22Rv1 (cell line): ENCODE data around the gene MAP3K10.
"Not testable (repeated sequence)": the region's sequence is repeated elsewhere in the genome, so short reads cannot be mapped to it uniquely, and the experiment has no call there.

Experiments used
- CTCF ChIP-seq: fragments of 450-650 bp; IDR thresholded peaks from 2 replicates; pipeline ENCODE4 v1.5.1; 2017; ENCODE audit warnings: mild to moderate bottlenecking
- ZFX ChIP-seq: fragments of 450-650 bp; IDR thresholded peaks from 2 replicates; pipeline ENCODE4 v1.6.1; 2017; ENCODE audit warnings: antibody characterized with exemption, borderline replicate concordance

DNA sequence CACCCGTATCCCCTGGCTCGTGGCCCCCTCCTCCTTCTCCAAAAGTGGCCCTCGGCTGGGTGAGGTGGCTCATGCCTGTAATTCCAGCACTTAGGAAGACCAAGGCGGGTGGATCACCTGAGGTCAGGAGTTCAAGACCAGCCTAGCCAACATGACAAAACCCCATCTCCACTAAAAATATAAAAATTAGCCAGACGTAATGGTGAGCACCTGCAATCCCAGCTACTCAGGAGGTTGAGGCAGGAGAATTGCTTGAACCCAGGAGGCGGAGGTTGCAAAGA lies 45.5 kb upstream of the MAP3K10 start:
- TF ChIP-seq CTCF, ZFX: not testable (repeated sequence)
